SU-DHL-6 (cell line): ENCODE data around the gene FOXP4.

Experiments used
- EZH2phosphoT487 ChIP-seq: fragments of 200-600 bp; sonication (generic), shearing (Covaris generic); conservative IDR thresholded peaks from 2 replicates; pipeline ENCODE4 v1.6.1; 2018; ENCODE audit warnings: mild to moderate bottlenecking, antibody characterized with exemption, low read length, moderate library complexity, mixed read lengths
- TF ChIP-seq, protein P1 (sequence below): fragments of 200-600 bp; sonication (generic); IDR thresholded peaks from one replicate; pipeline ENCODE4 v1.5.1; 2017; ENCODE audit warnings: antibody characterized with exemption, mild to moderate bottlenecking, low read length, moderate library complexity; ENCODE audit not compliant: insufficient read depth, poor library complexity, severe bottlenecking

DNA sequence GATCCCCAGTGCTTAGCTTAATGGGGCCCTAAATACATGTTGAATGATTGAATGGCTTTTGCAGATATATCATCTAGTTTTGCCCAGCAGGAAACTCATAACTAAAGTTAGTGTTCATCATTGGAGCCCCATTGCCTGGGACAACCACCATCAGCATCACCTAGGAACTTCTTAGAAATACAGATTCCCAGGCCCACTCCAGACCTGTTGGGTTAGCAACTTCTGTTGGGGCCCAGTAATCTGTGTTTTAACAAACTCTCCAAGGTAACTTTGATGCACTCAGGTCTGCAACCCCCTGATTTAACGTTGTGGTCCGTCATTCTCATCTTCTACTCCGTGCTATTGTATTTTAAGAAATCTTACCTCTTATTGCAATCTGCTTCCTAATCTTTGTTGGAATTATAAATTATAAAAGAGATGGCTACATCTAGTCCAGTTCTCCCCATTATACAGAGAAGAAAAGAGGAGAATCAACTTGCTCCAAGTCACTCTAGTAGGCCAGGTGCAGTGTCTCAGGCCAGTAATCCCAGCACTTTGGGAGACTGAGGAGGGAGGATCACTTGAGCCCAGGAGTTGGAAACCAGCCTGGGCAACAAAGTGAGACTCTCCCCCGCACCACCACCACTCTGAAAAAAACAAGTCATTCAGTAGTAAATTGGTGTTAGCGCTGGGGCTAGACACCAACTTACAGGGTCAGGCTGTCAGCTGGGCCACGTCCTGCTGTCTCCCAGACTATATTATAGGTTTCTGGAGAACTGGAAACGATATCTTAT lies 13.7 kb downstream of the FOXP4 start:
- TF ChIP-seq, protein P1, sequence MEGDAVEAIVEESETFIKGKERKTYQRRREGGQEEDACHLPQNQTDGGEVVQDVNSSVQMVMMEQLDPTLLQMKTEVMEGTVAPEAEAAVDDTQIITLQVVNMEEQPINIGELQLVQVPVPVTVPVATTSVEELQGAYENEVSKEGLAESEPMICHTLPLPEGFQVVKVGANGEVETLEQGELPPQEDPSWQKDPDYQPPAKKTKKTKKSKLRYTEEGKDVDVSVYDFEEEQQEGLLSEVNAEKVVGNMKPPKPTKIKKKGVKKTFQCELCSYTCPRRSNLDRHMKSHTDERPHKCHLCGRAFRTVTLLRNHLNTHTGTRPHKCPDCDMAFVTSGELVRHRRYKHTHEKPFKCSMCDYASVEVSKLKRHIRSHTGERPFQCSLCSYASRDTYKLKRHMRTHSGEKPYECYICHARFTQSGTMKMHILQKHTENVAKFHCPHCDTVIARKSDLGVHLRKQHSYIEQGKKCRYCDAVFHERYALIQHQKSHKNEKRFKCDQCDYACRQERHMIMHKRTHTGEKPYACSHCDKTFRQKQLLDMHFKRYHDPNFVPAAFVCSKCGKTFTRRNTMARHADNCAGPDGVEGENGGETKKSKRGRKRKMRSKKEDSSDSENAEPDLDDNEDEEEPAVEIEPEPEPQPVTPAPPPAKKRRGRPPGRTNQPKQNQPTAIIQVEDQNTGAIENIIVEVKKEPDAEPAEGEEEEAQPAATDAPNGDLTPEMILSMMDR, result no peak
- TF ChIP-seq EZH2phosphoT487, result no peak
